PC-9 (cell line): Measurements from ENCODE around the gene POU2F3. TPM values are rescaled to one million over a fixed set of nuclear protein-coding genes. Genes with fewer than 3 reads are reported as not detected.

Experiments
- BruUV-seq: library from RNA; stranded (reverse); fragments of 400-500 nt; replicated peaks from 2 replicates; lab custom pipeline; 2021; lab: Mats Ljungman, UMichigan
- CTCF ChIA-PET: fragments of 300-600 bp; sonication (Branson Sonifier 250); formaldehyde crosslinking; loops from one replicate; lab custom pipeline; 2022; ENCODE audit warnings: antibody characterized with exemption; lab: Charles Lee
- POLR2A ChIA-PET: fragments of 300-600 bp; sonication (Branson Sonifier 250); formaldehyde crosslinking; loops from one replicate; lab custom pipeline; 2022; ENCODE audit warnings: antibody characterized with exemption; ENCODE audit not compliant: unreplicated experiment; lab: Charles Lee
- DNase-seq, 2 experiments: peaks; one replicate each; pipeline versions ENCODE4 v3.0.0 to v3.0.0-alpha.2; 2015 to 2022; ENCODE audit warnings: mixed read lengths in 1 of 2
- H2AFZ ChIP-seq: fragments of 200-600 bp; sonication (generic); 2 replicates; pipeline ENCODE4 v1.8.1; 2017; ENCODE audit warnings: antibody characterized with exemption
- H3F3A ChIP-seq: fragments of 200-600 bp; sonication (generic); 2 replicates; pipeline ENCODE4 v1.8.1; 2017; ENCODE audit warnings: antibody characterized with exemption, mild to moderate bottlenecking, low read depth; ENCODE audit not compliant: insufficient read depth
- H3K27ac ChIP-seq: fragments of 200-600 bp; sonication (generic); 2 replicates; pipeline ENCODE4 v1.6.1; 2016; ENCODE audit warnings: mixed run types
- H3K27me3 ChIP-seq: fragments of 200-600 bp; sonication (generic); 2 replicates; pipeline ENCODE4 v1.6.1; 2016; ENCODE audit warnings: low read depth, mixed run types; ENCODE audit not compliant: insufficient read depth
- H3K36me3 ChIP-seq: fragments of 200-600 bp; sonication (generic); 2 replicates; pipeline ENCODE4 v1.6.1; 2016; ENCODE audit warnings: low read depth, mixed run types
- H3K4me1 ChIP-seq: fragments of 200-600 bp; sonication (generic); replicated peaks from 2 replicates; pipeline ENCODE4 v1.6.1; 2016; ENCODE audit warnings: mixed run types; ENCODE audit not compliant: insufficient read depth
- H3K4me2 ChIP-seq: fragments of 200-600 bp; sonication (generic); 2 replicates; pipeline ENCODE4 v1.6.1; 2017; ENCODE audit warnings: mixed run types
- H3K4me3 ChIP-seq: fragments of 200-600 bp; sonication (generic); 2 replicates; pipeline ENCODE4 v1.6.1; 2016; ENCODE audit warnings: mixed run types
- H3K79me2 ChIP-seq: fragments of 200-600 bp; sonication (generic); 2 replicates; pipeline ENCODE4 v1.6.1; 2017; ENCODE audit warnings: low read depth, mixed run types
- H3K9me2 ChIP-seq: fragments of 200-600 bp; sonication (generic); 2 replicates; pipeline ENCODE4 v1.8.1; 2017; ENCODE audit warnings: mild to moderate bottlenecking; ENCODE audit not compliant: insufficient read depth
- H3K9me3 ChIP-seq: fragments of 200-600 bp; sonication (generic); 2 replicates; pipeline ENCODE4 v1.8.1; 2016; ENCODE audit warnings: low read depth; ENCODE audit not compliant: insufficient read depth
- H4K20me1 ChIP-seq: fragments of 200-600 bp; sonication (generic); 2 replicates; pipeline ENCODE4 v1.8.1; 2017; ENCODE audit not compliant: insufficient read depth
- EZH2 ChIP-seq: fragments of 200-600 bp; sonication (generic); IDR thresholded peaks from 2 replicates; pipeline ENCODE4 v1.8.0; 2017; ENCODE audit warnings: antibody characterized with exemption, low read depth
- intact Hi-C: fragments of 100-400 bp; cut with micrococcal nuclease; formaldehyde crosslinking; loops from one replicate; pipeline ENCODE4 v1.10.0; 2022; ENCODE audit not compliant: unreplicated experiment
- total RNA-seq: library from RNA; stranded (reverse); gene quantifications from 2 replicates; pipeline ENCODE4 v1.2.3, GENCODE V29; 2021
- TF ChIP-seq, protein P1 (sequence below): fragments of 200-600 bp; sonication (generic); conservative IDR thresholded peaks from 2 replicates; pipeline ENCODE4 v1.6.1; 2017; ENCODE audit warnings: mixed run types, antibody characterized with exemption, mild to moderate bottlenecking, moderate library complexity

Gene POU2F3
- total RNA-seq, 1 experiment from 2014 or later, result 2.9 TPM

DNA sequence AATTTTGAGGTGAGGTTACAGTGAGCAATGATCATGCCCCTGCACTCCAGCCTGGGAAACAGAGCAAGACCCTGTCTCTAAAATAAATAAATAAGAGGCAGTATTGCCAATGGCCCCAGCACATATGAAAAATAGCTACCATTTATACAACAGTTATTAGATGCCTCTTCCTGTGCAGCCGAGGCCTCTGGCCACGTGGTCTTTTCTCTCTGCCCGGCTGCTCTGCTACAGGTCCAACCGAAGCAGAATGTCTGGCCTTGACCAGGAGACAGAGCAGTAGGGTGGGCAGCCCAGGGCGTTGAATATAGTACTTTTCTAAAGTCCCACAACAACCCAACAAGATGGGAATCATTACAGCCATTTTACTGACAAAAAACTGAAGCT is 41.5 kb upstream of the POU2F3 start:
- ChIA-PET CTCF (no interaction called here), POLR2A (no interaction called here)
- no peak for DNase-seq
- BruUV-seq, result no TSS peak
- no peak overlapping the region for H3K4me2 ChIP-seq
- H3K27me3 ChIP-seq, result peaks cover 7% of the 10 kb centered on the region; the same call in 1 of the 2 replicates
- no peaks in the 10 kb centered on the region for H3K9me3 ChIP-seq
- TF ChIP-seq EZH2, result no peak
- TF ChIP-seq, protein P1, sequence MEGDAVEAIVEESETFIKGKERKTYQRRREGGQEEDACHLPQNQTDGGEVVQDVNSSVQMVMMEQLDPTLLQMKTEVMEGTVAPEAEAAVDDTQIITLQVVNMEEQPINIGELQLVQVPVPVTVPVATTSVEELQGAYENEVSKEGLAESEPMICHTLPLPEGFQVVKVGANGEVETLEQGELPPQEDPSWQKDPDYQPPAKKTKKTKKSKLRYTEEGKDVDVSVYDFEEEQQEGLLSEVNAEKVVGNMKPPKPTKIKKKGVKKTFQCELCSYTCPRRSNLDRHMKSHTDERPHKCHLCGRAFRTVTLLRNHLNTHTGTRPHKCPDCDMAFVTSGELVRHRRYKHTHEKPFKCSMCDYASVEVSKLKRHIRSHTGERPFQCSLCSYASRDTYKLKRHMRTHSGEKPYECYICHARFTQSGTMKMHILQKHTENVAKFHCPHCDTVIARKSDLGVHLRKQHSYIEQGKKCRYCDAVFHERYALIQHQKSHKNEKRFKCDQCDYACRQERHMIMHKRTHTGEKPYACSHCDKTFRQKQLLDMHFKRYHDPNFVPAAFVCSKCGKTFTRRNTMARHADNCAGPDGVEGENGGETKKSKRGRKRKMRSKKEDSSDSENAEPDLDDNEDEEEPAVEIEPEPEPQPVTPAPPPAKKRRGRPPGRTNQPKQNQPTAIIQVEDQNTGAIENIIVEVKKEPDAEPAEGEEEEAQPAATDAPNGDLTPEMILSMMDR, result no peak
- no peaks in the 10 kb centered on the region for H3F3A ChIP-seq
- no peaks in the 10 kb centered on the region for H3K9me2 ChIP-seq
- no peaks in the 10 kb centered on the region for H3K36me3 ChIP-seq
- no peaks in the 10 kb centered on the region for H4K20me1 ChIP-seq
- H3K79me2 ChIP-seq, result no peaks in the 10 kb centered on the region
- H2AFZ ChIP-seq, result no peak overlapping the region
- intact Hi-C loops, result no loop called here
- no peak overlapping the region for H3K4me3 ChIP-seq
- H3K4me1 ChIP-seq, result no peaks in the 10 kb centered on the region
- no peak overlapping the region for H3K27ac ChIP-seq

DNA sequence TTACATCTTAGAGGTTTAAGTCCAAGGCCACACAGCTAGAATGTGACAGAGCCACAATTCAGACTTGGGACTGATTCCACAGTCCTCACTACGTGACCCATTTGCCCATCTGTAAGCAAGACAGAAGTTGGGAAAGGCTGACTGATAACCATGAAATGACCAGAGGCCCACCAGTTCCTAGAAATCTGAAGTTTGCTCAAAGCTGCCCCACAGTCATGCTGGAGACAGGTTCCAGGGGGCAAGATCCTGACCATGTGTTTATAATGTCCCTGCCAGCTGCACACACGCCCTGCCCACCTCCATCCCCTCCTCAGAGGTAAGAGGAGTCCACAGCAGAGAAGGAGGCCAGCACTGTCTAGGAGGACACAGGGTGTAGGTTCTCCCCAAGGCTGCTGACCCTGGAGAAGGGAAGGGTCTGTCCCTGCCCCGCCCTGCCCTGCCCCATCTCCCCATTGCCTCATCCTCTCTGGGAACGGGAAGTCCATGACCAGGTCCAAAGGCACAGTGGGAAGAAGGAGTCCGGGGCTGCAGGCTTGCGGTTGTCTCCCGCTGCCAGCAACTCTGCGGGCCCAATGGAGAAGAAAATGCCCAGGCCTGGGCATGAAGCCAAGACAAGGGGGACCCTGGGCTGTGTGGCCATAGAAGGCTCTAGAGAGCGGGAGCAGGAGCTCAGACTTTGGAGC is 41.0 kb upstream of the POU2F3 start:
- CTCF ChIA-PET, result no interaction called here

DNA sequence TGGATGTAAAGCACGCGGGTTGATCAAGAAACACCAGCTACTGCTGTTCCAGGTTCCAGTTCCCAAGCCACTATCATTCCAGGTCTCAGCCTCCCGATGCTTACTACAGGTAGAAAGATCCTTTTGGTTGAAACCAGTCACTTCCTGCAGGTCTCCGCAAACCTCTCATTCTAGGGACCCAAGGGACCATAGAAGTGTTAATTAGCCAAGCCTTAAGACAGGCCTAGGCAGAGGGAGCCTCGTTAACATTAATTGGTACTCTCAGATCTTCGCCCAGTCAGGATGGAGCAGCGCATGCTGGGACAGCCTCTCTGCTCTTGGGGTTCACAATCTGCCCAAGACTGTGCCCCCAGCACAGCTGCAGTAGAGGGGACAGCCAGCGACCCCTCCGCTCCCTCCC is 40.3 kb upstream of the POU2F3 start:
- Histone ChIP-seq H3F3A (no peaks in the 10 kb centered on the region), H3K9me2 (no peaks in the 10 kb centered on the region), H4K20me1 (no peaks in the 10 kb centered on the region), H3K27me3 (peaks cover 7% of the 10 kb centered on the region; the same call in 1 of the 2 replicates), H3K79me2 (no peaks in the 10 kb centered on the region), H3K4me2 (no peak overlapping the region), H3K27ac (no peak overlapping the region), H3K36me3 (no peaks in the 10 kb centered on the region), H3K9me3 (no peaks in the 10 kb centered on the region), H3K4me3 (no peak overlapping the region), H2AFZ (no peak overlapping the region), H3K4me1 (no peaks in the 10 kb centered on the region)
- TF ChIP-seq, protein P1, result no peak
- no peak for TF ChIP-seq EZH2
- ChIA-PET POLR2A (no interaction called here), CTCF (no interaction called here)
- BruUV-seq, result no TSS peak
- DNase-seq, result no peak
- intact Hi-C loops, result no loop called here

More for the DNA sequence above, 41.0 kb upstream of the POU2F3 start:
- H3F3A ChIP-seq, result no peaks in the 10 kb centered on the region
- no peaks in the 10 kb centered on the region for H3K9me3 ChIP-seq
- H3K4me2 ChIP-seq, result no peak overlapping the region
- no peaks in the 10 kb centered on the region for H4K20me1 ChIP-seq
- H3K4me3 ChIP-seq, result no peak overlapping the region
- BruUV-seq, result no TSS peak
- peaks cover 7% of the 10 kb centered on the region; the same call in 1 of the 2 replicates for H3K27me3 ChIP-seq
- no peak overlapping the region for H2AFZ ChIP-seq
- POLR2A ChIA-PET, result no interaction called here
- no peak for DNase-seq
- no peaks in the 10 kb centered on the region for H3K36me3 ChIP-seq
- no peaks in the 10 kb centered on the region for H3K79me2 ChIP-seq
- H3K4me1 ChIP-seq, result no peaks in the 10 kb centered on the region
- intact Hi-C loops, result no loop called here
- TF ChIP-seq, protein P1, result no peak
- TF ChIP-seq EZH2, result no peak
- H3K27ac ChIP-seq, result no peak overlapping the region
- no peaks in the 10 kb centered on the region for H3K9me2 ChIP-seq
